Measurements from ENCODE around the gene CDK2AP2. TPM values are rescaled to one million over a fixed set of nuclear protein-coding genes. Genes with fewer than 3 reads are reported as not detected.

The CDK2AP2 gene
- total and polyA plus RNA-seq, 3 experiments from 2014 or later: 60.7 to 173 (median 68.9) TPM

- peaks cover 18% of the 10 kb centered on the region for H3K36me3 ChIP-seq (ENCODE audit: insufficient read depth, low read length)
- CTCF ChIA-PET: interaction anchor here (0.5 to 2.2 kb wide), 2 partner anchors 21 to 98 kb away, joined by 3 to 5 read pairs; partner anchors contain the start of gene PPP1CA
- no peaks in the 10 kb centered on the region for H3K27me3 Mint-ChIP-seq
- H3K4me3 Mint-ChIP-seq: no peak overlapping the region
- no peaks in the 10 kb centered on the region for H3K9me3 ChIP-seq (ENCODE audit: low read length)
- H3K27ac Mint-ChIP-seq: peak overlapping the region in 1 of 8 donors; percentile 66
- H3K4me1 Mint-ChIP-seq: peaks cover 19 to 33% (median 20%) of the 10 kb centered on the region in 3 donors
- POLR2A ChIA-PET: interaction anchor here (1.0 kb wide), 1 partner anchor 98 kb away, joined by 4 read pairs; the partner anchor contains the start of gene PPP1CA
- peaks cover 8 to 82% (median 15%) of the 10 kb centered on the region in 3 donors for H3K36me3 Mint-ChIP-seq
- no peaks in the 10 kb centered on the region for H3K9me3 Mint-ChIP-seq
- H3K27me3 ChIP-seq (ENCODE audit: insufficient read depth, low read length, poor library complexity, severe bottlenecking): no peaks in the 10 kb centered on the region
- H3K4me1 ChIP-seq (ENCODE audit: insufficient read depth, low read length): peaks cover 10% of the 10 kb centered on the region
- H3K27ac ChIP-seq (ENCODE audit: low read depth, low read length): no peak overlapping the region
- H3K4me3 ChIP-seq (ENCODE audit: low read length): no peak overlapping the region
- DNase-seq: peak in 1 of 5 donors; percentile 46
Observed at GRCh38 chr11:67499808-67500483, 8.0 kb downstream of the CDK2AP2 start.

GRCh38 chr11:67498544-67498972, 9.4 kb downstream of the CDK2AP2 start:
- CTCF ChIA-PET: interaction anchor here (2.2 kb wide), 1 partner anchor 97 kb away, joined by 5 read pairs; the partner anchor contains the start of gene PPP1CA

GRCh38 chr11:67497656-67498291, 10.2 kb downstream of the CDK2AP2 start:
- Mint-ChIP-seq H3K36me3 (peaks cover 8 to 89% (median 12%) of the 10 kb centered on the region in 3 donors), H3K4me1 (peaks cover 10 to 15% (median 14%) of the 10 kb centered on the region in 3 donors), H3K27me3 (no peaks in the 10 kb centered on the region), H3K9me3 (no peaks in the 10 kb centered on the region), H3K4me3 (no peak overlapping the region), H3K27ac (peak overlapping the region in 1 of 8 donors; percentile 41)
- Histone ChIP-seq H3K36me3 (ENCODE audit: insufficient read depth, low read length) (peaks cover 18% of the 10 kb centered on the region), H3K27ac (ENCODE audit: low read depth, low read length) (no peak overlapping the region), H3K9me3 (ENCODE audit: low read length) (no peaks in the 10 kb centered on the region), H3K4me1 (ENCODE audit: insufficient read depth, low read length) (no peaks in the 10 kb centered on the region), H3K27me3 (ENCODE audit: insufficient read depth, low read length, poor library complexity, severe bottlenecking) (no peaks in the 10 kb centered on the region), H3K4me3 (ENCODE audit: low read length) (no peak overlapping the region)
- CTCF ChIA-PET: no interaction called here
- DNase-seq: no peak
- POLR2A ChIA-PET: no interaction called here

More at GRCh38 chr11:67498544-67498972, 9.4 kb downstream of the CDK2AP2 start:
- POLR2A ChIA-PET: no interaction called here
- no peaks in the 10 kb centered on the region for H3K9me3 Mint-ChIP-seq
- Histone ChIP-seq H3K4me1 (ENCODE audit: insufficient read depth, low read length) (peaks cover 6% of the 10 kb centered on the region), H3K27me3 (ENCODE audit: insufficient read depth, low read length, poor library complexity, severe bottlenecking) (no peaks in the 10 kb centered on the region), H3K9me3 (ENCODE audit: low read length) (no peaks in the 10 kb centered on the region), H3K4me3 (ENCODE audit: low read length) (no peak overlapping the region), H3K27ac (ENCODE audit: low read depth, low read length) (no peak overlapping the region), H3K36me3 (ENCODE audit: insufficient read depth, low read length) (peaks cover 18% of the 10 kb centered on the region)
- peaks cover 8 to 87% (median 15%) of the 10 kb centered on the region in 3 donors for H3K36me3 Mint-ChIP-seq
- DNase-seq: no peak
- no peaks in the 10 kb centered on the region for H3K27me3 Mint-ChIP-seq
- H3K4me1 Mint-ChIP-seq: peaks cover 16 to 23% (median 19%) of the 10 kb centered on the region in 3 donors
- no peak overlapping the region for H3K4me3 Mint-ChIP-seq
- H3K27ac Mint-ChIP-seq: peak overlapping the region in 1 of 8 donors; percentile 5

GRCh38 chr11:67496113-67496512, 11.8 kb downstream of the CDK2AP2 start:
- Histone ChIP-seq H3K4me1 (ENCODE audit: insufficient read depth, low read length) (no peaks in the 10 kb centered on the region), H3K4me3 (ENCODE audit: low read length) (no peak overlapping the region), H3K9me3 (ENCODE audit: low read length) (no peaks in the 10 kb centered on the region), H3K27me3 (ENCODE audit: insufficient read depth, low read length, poor library complexity, severe bottlenecking) (no peaks in the 10 kb centered on the region), H3K27ac (ENCODE audit: low read depth, low read length) (no peak overlapping the region), H3K36me3 (ENCODE audit: insufficient read depth, low read length) (peaks cover 18% of the 10 kb centered on the region)
- ChIA-PET CTCF (no interaction called here), POLR2A (no interaction called here)
- Mint-ChIP-seq H3K27me3 (no peaks in the 10 kb centered on the region), H3K4me3 (no peak overlapping the region), H3K36me3 (peaks cover 7 to 86% (median 9%) of the 10 kb centered on the region in 3 donors), H3K9me3 (no peaks in the 10 kb centered on the region), H3K4me1 (peaks cover 7% of the 10 kb centered on the region in 3 donors), H3K27ac (peak overlapping the region in 4 of 8 donors; percentile 39 to 93 (median 63))
- no peak for DNase-seq

GRCh38 chr11:67495234-67496005, 12.5 kb downstream of the CDK2AP2 start:
- Histone ChIP-seq H3K4me3 (ENCODE audit: low read length) (no peak overlapping the region), H3K27me3 (ENCODE audit: insufficient read depth, low read length, poor library complexity, severe bottlenecking) (no peaks in the 10 kb centered on the region), H3K27ac (ENCODE audit: low read depth, low read length) (no peak overlapping the region), H3K4me1 (ENCODE audit: insufficient read depth, low read length) (no peaks in the 10 kb centered on the region), H3K36me3 (ENCODE audit: insufficient read depth, low read length) (peaks cover 11% of the 10 kb centered on the region), H3K9me3 (ENCODE audit: low read length) (no peaks in the 10 kb centered on the region)
- Mint-ChIP-seq H3K27ac (peak overlapping the region in 1 of 8 donors; percentile 66), H3K4me1 (peaks cover under 1 to 3% (median under 1%) of the 10 kb centered on the region in 3 donors), H3K36me3 (peaks cover 0 to 86% (median 2%) of the 10 kb centered on the region in 3 donors), H3K27me3 (no peaks in the 10 kb centered on the region), H3K4me3 (no peak overlapping the region), H3K9me3 (no peaks in the 10 kb centered on the region)
- ChIA-PET CTCF (no interaction called here), POLR2A (interaction anchor here (0.6 kb wide), 1 partner anchor 69 kb away, joined by 4 read pairs; no protein-coding TSS in a partner anchor)
- DNase-seq: no peak

GRCh38 chr11:67494371-67495233, 13.4 kb downstream of the CDK2AP2 start:
- Histone ChIP-seq H3K27ac (ENCODE audit: low read depth, low read length) (no peak overlapping the region), H3K9me3 (ENCODE audit: low read length) (no peaks in the 10 kb centered on the region), H3K27me3 (ENCODE audit: insufficient read depth, low read length, poor library complexity, severe bottlenecking) (no peaks in the 10 kb centered on the region), H3K36me3 (ENCODE audit: insufficient read depth, low read length) (peaks cover 9% of the 10 kb centered on the region), H3K4me1 (ENCODE audit: insufficient read depth, low read length) (no peaks in the 10 kb centered on the region), H3K4me3 (ENCODE audit: low read length) (no peak overlapping the region)
- no peak overlapping the region for H3K4me3 Mint-ChIP-seq
- no peaks in the 10 kb centered on the region for H3K27me3 Mint-ChIP-seq
- H3K36me3 Mint-ChIP-seq: peaks cover 0 to 88% (median 5%) of the 10 kb centered on the region in 3 donors
- CTCF ChIA-PET: no interaction called here
- H3K4me1 Mint-ChIP-seq: peaks cover 3 to 7% (median 3%) of the 10 kb centered on the region in 3 donors
- no peaks in the 10 kb centered on the region for H3K9me3 Mint-ChIP-seq
- POLR2A ChIA-PET: interaction anchor here (0.6 kb wide), 1 partner anchor 69 kb away, joined by 4 read pairs; no protein-coding TSS in a partner anchor
- DNase-seq: no peak
- peak overlapping the region in 2 of 8 donors; percentile 26 to 57 for H3K27ac Mint-ChIP-seq

Data from CD8-positive, alpha-beta memory T cell (primary cell).